Muscle layer of duodenum (tissue), 2 donors: ENCODE measurements around the gene UNC5C.
"Not testable (repeated sequence)": the region's sequence is repeated elsewhere in the genome, so short reads cannot be mapped to it uniquely, and the experiment has no call there.

Experiments used
- H3K27ac ChIP-seq: one replicate; pipeline ENCODE4 v1.7.0; 2013; ENCODE audit warnings: mild to moderate bottlenecking, low read length
- H3K27me3 ChIP-seq: one replicate; pipeline ENCODE4 v1.7.0; 2013; ENCODE audit warnings: low read depth, mild to moderate bottlenecking, control low read depth, low read length
- H3K36me3 ChIP-seq, 2 donors: one replicate each; pipeline ENCODE4 v1.7.0; 2013; ENCODE audit warnings: low read length in 2 of 2, control low read depth in 1 of 2, mild to moderate bottlenecking in 1 of 2; ENCODE audit not compliant: insufficient read depth in 2 of 2, control insufficient read depth in 1 of 2
- H3K4me1 ChIP-seq, 2 donors: one replicate each; pipeline ENCODE4 v1.7.0; 2013; ENCODE audit warnings: low read length in 2 of 2, mild to moderate bottlenecking in 2 of 2, control low read depth in 1 of 2, moderate library complexity in 1 of 2; ENCODE audit not compliant: insufficient read depth in 2 of 2, control insufficient read depth in 1 of 2
- H3K4me3 ChIP-seq, 2 donors: one replicate each; pipeline ENCODE4 v1.7.0; 2013; ENCODE audit warnings: low read length in 2 of 2, low read depth in 1 of 2, mild to moderate bottlenecking in 1 of 2
- H3K9me3 ChIP-seq, 2 donors: one replicate each; pipeline ENCODE4 v1.7.0; 2013; ENCODE audit warnings: low read length in 2 of 2, control low read depth in 1 of 2, mild to moderate bottlenecking in 1 of 2; ENCODE audit not compliant: control insufficient read depth in 1 of 2
- donor health status: healthy.

UNC5C gene

GRCh38 chr4:95158626-95159025, 390.1 kb downstream of the UNC5C start:
- Histone ChIP-seq H3K36me3 (no peaks in the 10 kb centered on the region), H3K27ac (no peak overlapping the region), H3K4me3 (no peak overlapping the region), H3K4me1 (no peaks in the 10 kb centered on the region), H3K27me3 (no peaks in the 10 kb centered on the region), H3K9me3 (no peaks in the 10 kb centered on the region)

- H3K4me3 ChIP-seq, result no peak overlapping the region
- no peaks in the 10 kb centered on the region for H3K9me3 ChIP-seq
- H3K27ac ChIP-seq, result no peak overlapping the region
Measured at GRCh38 chr4:95158045-95158444, 390.7 kb downstream of the UNC5C start.

GRCh38 chr4:95157596-95157995, 391.2 kb downstream of the UNC5C start:
- Histone ChIP-seq H3K4me3 (no peak overlapping the region), H3K9me3 (no peaks in the 10 kb centered on the region), H3K4me1 (no peaks in the 10 kb centered on the region)

More at GRCh38 chr4:95158045-95158444, 390.7 kb downstream of the UNC5C start:
- Histone ChIP-seq H3K27me3 (no peaks in the 10 kb centered on the region), H3K4me1 (no peaks in the 10 kb centered on the region), H3K36me3 (no peaks in the 10 kb centered on the region)

GRCh38 chr4:95156452-95156765, 392.4 kb downstream of the UNC5C start:
- H3K4me1 ChIP-seq, result no peaks in the 10 kb centered on the region
- H3K36me3 ChIP-seq, result no peaks in the 10 kb centered on the region
- H3K27me3 ChIP-seq, result no peaks in the 10 kb centered on the region
- no peak overlapping the region for H3K4me3 ChIP-seq
- no peak overlapping the region for H3K27ac ChIP-seq
- no peaks in the 10 kb centered on the region for H3K9me3 ChIP-seq

More at GRCh38 chr4:95157596-95157995, 391.2 kb downstream of the UNC5C start:
- no peaks in the 10 kb centered on the region for H3K27me3 ChIP-seq
- H3K27ac ChIP-seq, result no peak overlapping the region
- H3K36me3 ChIP-seq, result no peaks in the 10 kb centered on the region

GRCh38 chr4:95155759-95156451, 392.9 kb downstream of the UNC5C start:
- Histone ChIP-seq H3K27ac (no peak overlapping the region), H3K27me3 (no peaks in the 10 kb centered on the region), H3K4me1 (no peaks in the 10 kb centered on the region), H3K36me3 (no peaks in the 10 kb centered on the region), H3K9me3 (no peaks in the 10 kb centered on the region), H3K4me3 (no peak overlapping the region)

- no peaks in the 10 kb centered on the region for H3K4me1 ChIP-seq
- no peaks in the 10 kb centered on the region for H3K9me3 ChIP-seq
- no peak overlapping the region for H3K27ac ChIP-seq
- H3K36me3 ChIP-seq, result no peaks in the 10 kb centered on the region
- H3K4me3 ChIP-seq, result no peak overlapping the region
- no peaks in the 10 kb centered on the region for H3K27me3 ChIP-seq
Measured at GRCh38 chr4:95153182-95153581, 395.6 kb downstream of the UNC5C start.

- H3K27me3 ChIP-seq, result no peaks in the 10 kb centered on the region
Measured at GRCh38 chr4:95151255-95151654, 397.5 kb downstream of the UNC5C start.

GRCh38 chr4:95142932-95143331, 405.8 kb downstream of the UNC5C start:
- peaks cover 0 to 4% of the 10 kb centered on the region in 2 donors for H3K9me3 ChIP-seq

More at GRCh38 chr4:95151255-95151654, 397.5 kb downstream of the UNC5C start:
- Histone ChIP-seq H3K4me1 (no peaks in the 10 kb centered on the region), H3K27ac (no peak overlapping the region), H3K36me3 (no peaks in the 10 kb centered on the region), H3K9me3 (no peaks in the 10 kb centered on the region), H3K4me3 (no peak overlapping the region)

GRCh38 chr4:95141361-95141760, 407.4 kb downstream of the UNC5C start:
- Histone ChIP-seq H3K27me3 (no peaks in the 10 kb centered on the region), H3K9me3 (peaks cover 0 to 4% of the 10 kb centered on the region in 2 donors), H3K4me1 (no peaks in the 10 kb centered on the region), H3K27ac (no peak overlapping the region), H3K36me3 (no peaks in the 10 kb centered on the region), H3K4me3 (no peak overlapping the region)

More at GRCh38 chr4:95142932-95143331, 405.8 kb downstream of the UNC5C start:
- Histone ChIP-seq H3K36me3 (no peaks in the 10 kb centered on the region), H3K27me3 (no peaks in the 10 kb centered on the region), H3K4me1 (no peaks in the 10 kb centered on the region), H3K4me3 (no peak overlapping the region), H3K27ac (no peak overlapping the region)

- H3K9me3 ChIP-seq, H3K4me1 ChIP-seq, H3K4me3 ChIP-seq, H3K27ac ChIP-seq, H3K36me3 ChIP-seq, H3K27me3 ChIP-seq: not testable (repeated sequence)
Measured at GRCh38 chr4:95139424-95139823, 409.3 kb downstream of the UNC5C start.

- H3K36me3 ChIP-seq, H3K4me3 ChIP-seq, H3K27me3 ChIP-seq, H3K9me3 ChIP-seq, H3K27ac ChIP-seq, H3K4me1 ChIP-seq: not testable (repeated sequence)
Measured at GRCh38 chr4:95134016-95134415, 414.8 kb downstream of the UNC5C start.

GRCh38 chr4:95129821-95130311, 418.9 kb downstream of the UNC5C start:
- Histone ChIP-seq H3K4me3 (no peak overlapping the region), H3K36me3 (no peaks in the 10 kb centered on the region), H3K27me3 (no peaks in the 10 kb centered on the region), H3K27ac (no peak overlapping the region), H3K4me1 (peaks cover 0 to 3% of the 10 kb centered on the region in 2 donors), H3K9me3 (no peaks in the 10 kb centered on the region)
